DOHH2 (cell line): ENCODE measurements around the gene LIFR.

ENCODE experiments used
- H3F3A ChIP-seq: fragments of 200-600 bp; sonication (generic), shearing (Covaris generic); 2 replicates; pipeline ENCODE4 v1.6.0; 2016; ENCODE audit warnings: antibody characterized with exemption, mild to moderate bottlenecking; ENCODE audit not compliant: control insufficient read depth, insufficient read depth
- H3K27ac ChIP-seq: fragments of 200-600 bp; sonication (generic); 2 replicates; pipeline ENCODE4 v1.5.1; 2014; ENCODE audit warnings: low read depth, mild to moderate bottlenecking, low read length, moderate library complexity
- H3K27me3 ChIP-seq: fragments of 200-600 bp; sonication (generic); 2 replicates; pipeline ENCODE4 v1.6.1; 2014; ENCODE audit warnings: mild to moderate bottlenecking, low read length, mixed read lengths; ENCODE audit not compliant: control insufficient read depth
- H3K36me3 ChIP-seq: fragments of 200-600 bp; sonication (generic); 2 replicates; pipeline ENCODE4 v1.6.1; 2014; ENCODE audit warnings: mild to moderate bottlenecking, low read length, moderate library complexity, mixed read lengths; ENCODE audit not compliant: control insufficient read depth
- H3K4me1 ChIP-seq: fragments of 200-600 bp; sonication (generic); 2 replicates; pipeline ENCODE4 v1.6.1; 2014; ENCODE audit warnings: mild to moderate bottlenecking, low read length, mixed read lengths; ENCODE audit not compliant: control insufficient read depth
- H3K4me2 ChIP-seq: fragments of 200-600 bp; sonication (generic); 2 replicates; pipeline ENCODE4 v1.6.0; 2014; ENCODE audit warnings: mild to moderate bottlenecking, low read length, moderate library complexity
- H3K4me3 ChIP-seq: fragments of 200-600 bp; sonication (generic); 2 replicates; pipeline ENCODE4 v1.5.1; 2014; ENCODE audit warnings: mild to moderate bottlenecking, low read length, mixed read lengths
- H3K79me2 ChIP-seq: fragments of 200-600 bp; sonication (generic); 2 replicates; pipeline ENCODE4 v1.6.1; 2014; ENCODE audit warnings: mild to moderate bottlenecking, low read length, mixed read lengths; ENCODE audit not compliant: control insufficient read depth
- H3K9me2 ChIP-seq: fragments of 200-600 bp; sonication (generic); replicated peaks from 2 replicates; pipeline ENCODE4 v1.6.1; 2014; ENCODE audit warnings: mild to moderate bottlenecking, low read length, mixed read lengths; ENCODE audit not compliant: control insufficient read depth
- H3K9me3 ChIP-seq: fragments of 200-600 bp; sonication (generic); 2 replicates; pipeline ENCODE4 v1.6.1; 2014; ENCODE audit warnings: antibody characterized with exemption, low read length, mixed read lengths; ENCODE audit not compliant: control insufficient read depth, insufficient read depth
- H4K20me1 ChIP-seq: fragments of 200-600 bp; sonication (generic); 2 replicates; pipeline ENCODE4 v1.6.0; 2014; ENCODE audit warnings: low read depth, mild to moderate bottlenecking, antibody characterized with exemption, low read length, moderate library complexity; ENCODE audit not compliant: control insufficient read depth, insufficient read depth
- EZH2phosphoT487 ChIP-seq: fragments of 200-600 bp; sonication (generic); IDR thresholded peaks from 2 replicates; pipeline ENCODE4 v1.6.1; 2017; ENCODE audit warnings: borderline replicate concordance, mild to moderate bottlenecking, antibody characterized with exemption, low read length, moderate library complexity, mixed read lengths
- TF ChIP-seq, protein P1 (sequence below): fragments of 200-600 bp; sonication (generic); IDR thresholded peaks from one replicate; pipeline ENCODE4 v1.5.1; 2014; ENCODE audit warnings: antibody characterized with exemption, mild to moderate bottlenecking, low read depth, low read length; ENCODE audit not compliant: poor library complexity, severe bottlenecking

Gene LIFR

GRCh38 chr5:38458174-38458573 is 98.3 kb downstream of the LIFR start:
- no peaks in the 10 kb centered on the region for H3K9me3 ChIP-seq
- no peaks in the 10 kb centered on the region for H3K79me2 ChIP-seq
- H3K4me3 ChIP-seq, result no peak overlapping the region
- TF ChIP-seq, protein P1, sequence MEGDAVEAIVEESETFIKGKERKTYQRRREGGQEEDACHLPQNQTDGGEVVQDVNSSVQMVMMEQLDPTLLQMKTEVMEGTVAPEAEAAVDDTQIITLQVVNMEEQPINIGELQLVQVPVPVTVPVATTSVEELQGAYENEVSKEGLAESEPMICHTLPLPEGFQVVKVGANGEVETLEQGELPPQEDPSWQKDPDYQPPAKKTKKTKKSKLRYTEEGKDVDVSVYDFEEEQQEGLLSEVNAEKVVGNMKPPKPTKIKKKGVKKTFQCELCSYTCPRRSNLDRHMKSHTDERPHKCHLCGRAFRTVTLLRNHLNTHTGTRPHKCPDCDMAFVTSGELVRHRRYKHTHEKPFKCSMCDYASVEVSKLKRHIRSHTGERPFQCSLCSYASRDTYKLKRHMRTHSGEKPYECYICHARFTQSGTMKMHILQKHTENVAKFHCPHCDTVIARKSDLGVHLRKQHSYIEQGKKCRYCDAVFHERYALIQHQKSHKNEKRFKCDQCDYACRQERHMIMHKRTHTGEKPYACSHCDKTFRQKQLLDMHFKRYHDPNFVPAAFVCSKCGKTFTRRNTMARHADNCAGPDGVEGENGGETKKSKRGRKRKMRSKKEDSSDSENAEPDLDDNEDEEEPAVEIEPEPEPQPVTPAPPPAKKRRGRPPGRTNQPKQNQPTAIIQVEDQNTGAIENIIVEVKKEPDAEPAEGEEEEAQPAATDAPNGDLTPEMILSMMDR, result no peak
- TF ChIP-seq EZH2phosphoT487, result no peak
- no peaks in the 10 kb centered on the region for H3F3A ChIP-seq
- peaks cover 66% of the 10 kb centered on the region for H3K27me3 ChIP-seq
- H3K4me1 ChIP-seq, result peaks cover 9% of the 10 kb centered on the region
- peaks cover 3% of the 10 kb centered on the region; the same call in 1 of the 2 replicates for H4K20me1 ChIP-seq
- H3K27ac ChIP-seq, result no peak overlapping the region
- no peaks in the 10 kb centered on the region for H3K36me3 ChIP-seq
- H3K9me2 ChIP-seq, result no peaks in the 10 kb centered on the region
- no peak overlapping the region for H3K4me2 ChIP-seq

- no peak overlapping the region for H3K4me2 ChIP-seq
- H3K36me3 ChIP-seq, result no peaks in the 10 kb centered on the region
- peaks cover 69% of the 10 kb centered on the region for H3K27me3 ChIP-seq
Measured at GRCh38 chr5:38456657-38457399, 99.6 kb downstream of the LIFR start.

DNA sequence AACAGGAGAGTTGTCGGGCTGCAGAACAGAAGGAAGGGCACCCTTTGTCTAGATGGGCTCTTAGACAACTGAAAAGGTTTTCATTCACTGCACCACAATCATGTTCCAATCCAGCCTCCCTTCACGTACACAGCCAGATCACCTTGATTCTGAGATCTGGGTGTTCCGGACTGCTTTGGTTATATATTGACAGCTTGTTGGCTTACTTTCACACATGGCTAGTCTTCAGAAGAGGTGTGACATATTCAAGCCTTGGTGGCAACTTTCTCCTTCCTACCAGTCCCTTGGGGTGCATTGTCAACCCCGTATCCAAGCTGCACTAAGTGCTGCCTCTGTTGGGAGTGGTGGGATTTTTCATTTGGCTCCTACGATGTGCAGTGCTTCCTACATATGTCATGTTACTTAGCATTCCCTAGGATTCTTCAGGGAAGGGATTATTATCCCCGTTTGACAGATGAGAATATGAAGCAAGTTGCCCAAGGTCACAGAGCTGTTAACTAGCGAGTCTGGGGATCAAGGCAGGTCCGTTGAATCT is 100.6 kb downstream of the LIFR start:
- Histone ChIP-seq H3K36me3 (no peaks in the 10 kb centered on the region), H3F3A (no peaks in the 10 kb centered on the region), H3K27me3 (peaks cover 72% of the 10 kb centered on the region), H3K4me2 (no peak overlapping the region), H4K20me1 (peaks cover 7% of the 10 kb centered on the region; the same call in 1 of the 2 replicates), H3K27ac (no peak overlapping the region), H3K9me2 (no peaks in the 10 kb centered on the region), H3K4me3 (no peak overlapping the region), H3K9me3 (no peaks in the 10 kb centered on the region), H3K79me2 (no peaks in the 10 kb centered on the region), H3K4me1 (peaks cover 14% of the 10 kb centered on the region)
- TF ChIP-seq EZH2phosphoT487, result no peak
- TF ChIP-seq, protein P1, result no peak

More at GRCh38 chr5:38456657-38457399, 99.6 kb downstream of the LIFR start:
- Histone ChIP-seq H3K79me2 (no peaks in the 10 kb centered on the region), H3F3A (no peaks in the 10 kb centered on the region), H4K20me1 (peaks cover 7% of the 10 kb centered on the region; the same call in 1 of the 2 replicates), H3K4me1 (peaks cover 14% of the 10 kb centered on the region), H3K4me3 (no peak overlapping the region), H3K9me2 (no peaks in the 10 kb centered on the region), H3K27ac (no peak overlapping the region), H3K9me3 (no peaks in the 10 kb centered on the region)
- TF ChIP-seq EZH2phosphoT487, result no peak
- TF ChIP-seq, protein P1, result no peak
